ENCODE data around the gene DPP6.

- no peak for TF ChIP-seq EGR1 (IDR thresholded peaks at IDR 0.05)
- TF ChIP-seq CEBPB (IDR thresholded peaks at IDR 0.05): no peak
- no peak for TF ChIP-seq FOXM1 (IDR thresholded peaks at IDR 0.05; ENCODE audit: borderline replicate concordance, low read depth)
- no peak for TF ChIP-seq TAF1 (IDR thresholded peaks at IDR 0.05; ENCODE audit: low read depth)
- no peak for TF ChIP-seq REST (IDR thresholded peaks at IDR 0.05; ENCODE audit: low read depth)
- TF ChIP-seq, protein P1, sequence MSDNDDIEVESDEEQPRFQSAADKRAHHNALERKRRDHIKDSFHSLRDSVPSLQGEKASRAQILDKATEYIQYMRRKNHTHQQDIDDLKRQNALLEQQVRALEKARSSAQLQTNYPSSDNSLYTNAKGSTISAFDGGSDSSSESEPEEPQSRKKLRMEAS (IDR thresholded peaks at IDR 0.05): no peak
- TF ChIP-seq USF1 (IDR thresholded peaks at IDR 0.05): no peak
- TF ChIP-seq EP300 (IDR thresholded peaks at IDR 0.05; ENCODE audit: borderline replicate concordance): no peak
Observed at GRCh38 chr7:154741131-154741530, 688.9 kb downstream of the DPP6 start.

Data from Ishikawa (cell line).